IPS-18a (cell line): ENCODE measurements around the gene GZF1.

Experiments
- H3K27ac ChIP-seq: one replicate; pipeline ENCODE4 v1.5.1; 2013; ENCODE audit warnings: low read length
- H3K27me3 ChIP-seq: one replicate; pipeline ENCODE4 v1.6.1; 2013; ENCODE audit warnings: mild to moderate bottlenecking, low read length; ENCODE audit not compliant: control insufficient read depth, insufficient read depth
- H3K36me3 ChIP-seq: one replicate; pipeline ENCODE4 v1.6.1; 2013; ENCODE audit warnings: low read depth, low read length; ENCODE audit not compliant: control insufficient read depth
- H3K4me1 ChIP-seq: one replicate; pipeline ENCODE4 v1.6.1; 2013; ENCODE audit warnings: low read depth, low read length; ENCODE audit not compliant: control insufficient read depth
- H3K4me3 ChIP-seq: one replicate; pipeline ENCODE4 v1.5.1; 2013; ENCODE audit warnings: low read length
- H3K9ac ChIP-seq: one replicate; pipeline ENCODE4 v1.6.1; 2013; ENCODE audit warnings: mild to moderate bottlenecking, low read length, moderate library complexity
- H3K9me3 ChIP-seq: one replicate; pipeline ENCODE4 v1.6.1; 2013; ENCODE audit warnings: low read depth, low read length; ENCODE audit not compliant: control insufficient read depth

Gene GZF1

GRCh38 chr20:23374441-23374840 is 12.5 kb downstream of the GZF1 start:
- Histone ChIP-seq H3K9me3 (no peaks in the 10 kb centered on the region), H3K9ac (no peak overlapping the region), H3K27me3 (no peaks in the 10 kb centered on the region), H3K36me3 (peaks cover 75% of the 10 kb centered on the region), H3K4me1 (no peaks in the 10 kb centered on the region), H3K27ac (no peak overlapping the region), H3K4me3 (no peak overlapping the region)

GRCh38 chr20:23375827-23376226 is 13.8 kb downstream of the GZF1 start:
- H3K27ac ChIP-seq, result no peak overlapping the region
- peaks cover 71% of the 10 kb centered on the region for H3K36me3 ChIP-seq
- H3K9me3 ChIP-seq, result no peaks in the 10 kb centered on the region
- H3K27me3 ChIP-seq, result no peaks in the 10 kb centered on the region
- H3K4me3 ChIP-seq, result no peak overlapping the region
- no peaks in the 10 kb centered on the region for H3K4me1 ChIP-seq
- no peak overlapping the region for H3K9ac ChIP-seq

- Histone ChIP-seq H3K4me1 (no peaks in the 10 kb centered on the region), H3K27me3 (no peaks in the 10 kb centered on the region), H3K9me3 (no peaks in the 10 kb centered on the region), H3K27ac (no peak overlapping the region), H3K9ac (no peak overlapping the region), H3K4me3 (no peak overlapping the region), H3K36me3 (peaks cover 38% of the 10 kb centered on the region)
Observed at GRCh38 chr20:23379772-23380171, 17.8 kb downstream of the GZF1 start.

- peaks cover 26% of the 10 kb centered on the region for H3K36me3 ChIP-seq
- H3K27me3 ChIP-seq, result no peaks in the 10 kb centered on the region
- H3K27ac ChIP-seq, result no peak overlapping the region
- H3K9me3 ChIP-seq, result no peaks in the 10 kb centered on the region
- H3K9ac ChIP-seq, result no peak overlapping the region
- H3K4me3 ChIP-seq, result no peak overlapping the region
- H3K4me1 ChIP-seq, result no peaks in the 10 kb centered on the region
Observed at GRCh38 chr20:23381876-23382275, 19.9 kb downstream of the GZF1 start.

- H3K27ac ChIP-seq, result no peak overlapping the region
- no peaks in the 10 kb centered on the region for H3K27me3 ChIP-seq
- no peak overlapping the region for H3K9ac ChIP-seq
- H3K9me3 ChIP-seq, result no peaks in the 10 kb centered on the region
- peaks cover 5% of the 10 kb centered on the region for H3K36me3 ChIP-seq
- no peak overlapping the region for H3K4me3 ChIP-seq
- H3K4me1 ChIP-seq, result peaks cover 4% of the 10 kb centered on the region
Observed at GRCh38 chr20:23386304-23387117, 24.5 kb downstream of the GZF1 start.

GRCh38 chr20:23387118-23387443 is 25.1 kb downstream of the GZF1 start:
- no peaks in the 10 kb centered on the region for H3K9me3 ChIP-seq
- H3K4me3 ChIP-seq, result no peak overlapping the region
- no peaks in the 10 kb centered on the region for H3K27me3 ChIP-seq
- H3K36me3 ChIP-seq, result peaks cover 5% of the 10 kb centered on the region
- no peak overlapping the region for H3K9ac ChIP-seq
- H3K27ac ChIP-seq, result no peak overlapping the region
- peaks cover 10% of the 10 kb centered on the region for H3K4me1 ChIP-seq

- Histone ChIP-seq H3K9me3 (no peaks in the 10 kb centered on the region), H3K4me3 (no peak overlapping the region), H3K4me1 (peaks cover 10% of the 10 kb centered on the region), H3K9ac (no peak overlapping the region), H3K27me3 (no peaks in the 10 kb centered on the region), H3K36me3 (peaks cover 14% of the 10 kb centered on the region), H3K27ac (no peak overlapping the region)
Observed at GRCh38 chr20:23390091-23390774, 28.3 kb downstream of the GZF1 start.

GRCh38 chr20:23391707-23392310 is 29.8 kb downstream of the GZF1 start:
- Histone ChIP-seq H3K4me1 (peaks cover 10% of the 10 kb centered on the region), H3K4me3 (no peak overlapping the region), H3K9me3 (no peaks in the 10 kb centered on the region), H3K27me3 (no peaks in the 10 kb centered on the region), H3K36me3 (peaks cover 14% of the 10 kb centered on the region), H3K27ac (no peak overlapping the region), H3K9ac (no peak overlapping the region)

GRCh38 chr20:23393996-23394775 is 32.2 kb downstream of the GZF1 start:
- H3K36me3 ChIP-seq, result peaks cover 13% of the 10 kb centered on the region
- no peak overlapping the region for H3K9ac ChIP-seq
- no peaks in the 10 kb centered on the region for H3K9me3 ChIP-seq
- H3K27ac ChIP-seq, result no peak overlapping the region
- no peak overlapping the region for H3K4me3 ChIP-seq
- H3K4me1 ChIP-seq, result peaks cover 10% of the 10 kb centered on the region
- H3K27me3 ChIP-seq, result no peaks in the 10 kb centered on the region

- H3K36me3 ChIP-seq, result peaks cover 14% of the 10 kb centered on the region
- H3K9me3 ChIP-seq, result no peaks in the 10 kb centered on the region
Observed at GRCh38 chr20:23396950-23397627, 35.1 kb downstream of the GZF1 start.

GRCh38 chr20:23397961-23398360 is 36.0 kb downstream of the GZF1 start:
- Histone ChIP-seq H3K27me3 (no peaks in the 10 kb centered on the region), H3K4me1 (no peaks in the 10 kb centered on the region), H3K9ac (no peak overlapping the region), H3K27ac (no peak overlapping the region), H3K9me3 (no peaks in the 10 kb centered on the region), H3K4me3 (no peak overlapping the region), H3K36me3 (peaks cover 14% of the 10 kb centered on the region)

More at GRCh38 chr20:23396950-23397627, 35.1 kb downstream of the GZF1 start:
- Histone ChIP-seq H3K27me3 (no peaks in the 10 kb centered on the region), H3K4me1 (peaks cover under 1% of the 10 kb centered on the region), H3K27ac (no peak overlapping the region), H3K4me3 (no peak overlapping the region), H3K9ac (no peak overlapping the region)
